DOHH2 (cell line): Measurements from ENCODE around the gene BRAF.

Source experiments
- EZH2phosphoT487 ChIP-seq: fragments of 200-600 bp; sonication (generic); IDR thresholded peaks from 2 replicates; pipeline ENCODE4 v1.6.1; 2017; ENCODE audit warnings: borderline replicate concordance, mild to moderate bottlenecking, antibody characterized with exemption, low read length, moderate library complexity, mixed read lengths
- TF ChIP-seq, protein P1 (sequence below): fragments of 200-600 bp; sonication (generic); IDR thresholded peaks from one replicate; pipeline ENCODE4 v1.5.1; 2014; ENCODE audit warnings: antibody characterized with exemption, mild to moderate bottlenecking, low read depth, low read length; ENCODE audit not compliant: poor library complexity, severe bottlenecking

DNA sequence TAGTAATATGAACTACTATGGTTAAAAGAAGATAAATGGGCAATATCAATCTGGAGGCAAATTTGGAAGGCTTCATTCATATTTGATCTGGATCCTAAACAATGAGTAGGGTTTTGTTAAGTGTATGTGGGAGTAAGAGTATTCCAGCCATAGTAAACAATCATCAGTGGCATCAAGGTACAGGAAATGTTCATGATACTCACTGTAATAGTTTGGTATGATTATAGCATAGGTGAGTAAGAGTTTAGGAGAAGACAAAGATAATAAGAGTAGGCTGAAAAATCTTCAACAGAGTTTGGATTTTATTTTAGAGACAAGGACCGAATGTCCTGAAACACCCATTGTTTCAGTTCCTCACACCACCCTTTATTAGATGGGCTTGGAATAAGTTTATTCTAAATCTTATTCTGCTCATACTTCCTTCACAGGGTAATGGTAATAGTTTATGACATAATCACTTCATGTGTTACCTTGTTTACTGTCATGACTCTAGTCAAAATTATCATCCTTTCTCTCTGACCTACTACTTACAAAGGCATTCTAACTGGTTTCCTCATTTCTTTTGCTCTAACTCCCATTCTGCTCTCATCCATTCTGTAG is 38.9 kb downstream of the BRAF start:
- TF ChIP-seq, protein P1, sequence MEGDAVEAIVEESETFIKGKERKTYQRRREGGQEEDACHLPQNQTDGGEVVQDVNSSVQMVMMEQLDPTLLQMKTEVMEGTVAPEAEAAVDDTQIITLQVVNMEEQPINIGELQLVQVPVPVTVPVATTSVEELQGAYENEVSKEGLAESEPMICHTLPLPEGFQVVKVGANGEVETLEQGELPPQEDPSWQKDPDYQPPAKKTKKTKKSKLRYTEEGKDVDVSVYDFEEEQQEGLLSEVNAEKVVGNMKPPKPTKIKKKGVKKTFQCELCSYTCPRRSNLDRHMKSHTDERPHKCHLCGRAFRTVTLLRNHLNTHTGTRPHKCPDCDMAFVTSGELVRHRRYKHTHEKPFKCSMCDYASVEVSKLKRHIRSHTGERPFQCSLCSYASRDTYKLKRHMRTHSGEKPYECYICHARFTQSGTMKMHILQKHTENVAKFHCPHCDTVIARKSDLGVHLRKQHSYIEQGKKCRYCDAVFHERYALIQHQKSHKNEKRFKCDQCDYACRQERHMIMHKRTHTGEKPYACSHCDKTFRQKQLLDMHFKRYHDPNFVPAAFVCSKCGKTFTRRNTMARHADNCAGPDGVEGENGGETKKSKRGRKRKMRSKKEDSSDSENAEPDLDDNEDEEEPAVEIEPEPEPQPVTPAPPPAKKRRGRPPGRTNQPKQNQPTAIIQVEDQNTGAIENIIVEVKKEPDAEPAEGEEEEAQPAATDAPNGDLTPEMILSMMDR = no peak
- TF ChIP-seq EZH2phosphoT487 = no peak
